Raji (cell line): ENCODE measurements around the gene TECTB.

ENCODE experiments used
- POLR2A ChIP-seq: IDR thresholded peaks from 2 replicates; pipeline ENCODE4 v1.6.1; 2011; ENCODE audit warnings: low read depth, low read length, control low read depth; ENCODE audit not compliant: insufficient read depth

Gene TECTB

GRCh38 chr10:112345743-112346142, 62.5 kb downstream of the TECTB start:
- no peak for TF ChIP-seq POLR2A

DNA sequence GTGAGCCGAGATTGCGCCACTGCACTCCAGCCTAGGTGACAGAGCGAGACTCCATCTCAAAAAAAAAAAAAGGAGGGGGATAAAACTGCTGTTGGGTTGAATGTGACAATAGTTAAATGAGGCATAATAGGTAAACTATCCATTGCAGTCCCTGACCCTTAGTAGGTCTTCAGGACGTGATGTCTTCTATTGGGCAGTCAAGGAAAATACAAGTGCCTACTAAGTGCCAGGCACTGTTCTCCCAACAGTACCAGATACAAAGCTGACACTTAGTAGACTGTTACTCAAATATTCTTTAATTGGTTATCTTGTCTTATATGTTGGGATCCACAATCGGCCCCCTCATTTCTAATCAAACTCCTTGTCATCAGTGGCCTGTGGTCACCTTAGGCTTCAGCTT, 63.6 kb downstream of the TECTB start:
- TF ChIP-seq POLR2A: no peak

DNA sequence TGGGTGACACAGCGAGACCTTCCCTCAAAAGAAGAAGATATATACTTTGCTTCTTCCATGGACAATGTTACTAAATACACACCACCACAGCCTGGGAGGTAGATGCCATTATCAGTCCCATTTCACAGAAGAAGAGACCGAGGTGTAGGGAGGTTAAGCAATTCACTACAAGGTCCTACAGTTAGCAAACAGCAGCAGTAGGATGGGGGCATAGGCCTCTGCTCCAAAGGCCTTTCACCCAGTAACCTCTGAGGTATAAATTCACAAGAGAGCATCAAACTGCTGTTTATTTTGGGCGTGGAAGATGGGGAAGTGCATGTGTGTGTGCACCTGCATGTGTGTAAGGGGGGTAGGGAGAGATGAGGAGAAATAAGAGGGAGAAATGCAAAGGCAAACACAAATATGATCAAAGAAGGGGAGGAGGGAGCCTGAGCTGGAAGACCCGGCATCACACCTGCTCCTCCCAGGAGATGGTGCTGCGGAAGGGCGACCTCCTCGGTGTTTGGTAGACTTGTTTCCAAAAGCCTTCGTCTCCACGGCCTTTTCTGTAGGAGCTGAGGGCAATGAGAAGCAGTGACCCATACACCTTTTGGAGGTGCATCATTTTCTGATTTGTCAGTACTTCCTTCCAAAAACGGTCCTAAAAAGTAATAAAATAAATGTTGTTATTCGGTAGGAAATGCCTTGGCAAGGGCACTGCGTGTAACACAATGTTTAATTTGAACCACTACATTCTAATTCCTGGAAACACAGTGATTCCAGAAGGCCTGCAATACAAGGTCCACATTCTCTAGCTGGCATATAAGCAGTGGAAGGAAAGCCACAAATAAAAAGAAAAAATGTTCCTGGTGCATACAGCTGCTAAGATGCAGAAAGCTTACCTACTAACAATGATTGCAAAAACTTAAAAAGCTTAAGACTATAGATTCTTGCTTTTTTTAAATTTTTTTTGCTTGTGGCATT, 64.8 kb downstream of the TECTB start:
- TF ChIP-seq POLR2A: no peak

DNA sequence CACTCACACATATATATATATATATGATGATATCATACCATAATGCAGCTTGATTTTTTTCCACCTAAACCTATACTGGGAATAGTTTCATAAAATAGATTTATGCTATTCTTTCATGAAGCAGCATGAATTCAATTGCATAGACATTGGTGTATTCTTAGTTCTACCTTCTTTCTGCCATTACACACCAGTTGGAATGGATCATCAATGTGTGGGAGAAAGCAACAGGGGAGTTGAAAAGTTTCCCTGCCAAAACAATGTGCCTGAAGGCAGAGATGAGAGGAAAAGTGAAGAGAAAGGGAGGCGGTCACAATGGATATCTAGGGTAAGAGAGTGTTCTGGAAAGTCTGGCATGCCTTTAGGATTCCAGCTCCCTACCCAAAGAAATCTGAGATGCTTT, 65.6 kb downstream of the TECTB start:
- TF ChIP-seq POLR2A: no peak

DNA sequence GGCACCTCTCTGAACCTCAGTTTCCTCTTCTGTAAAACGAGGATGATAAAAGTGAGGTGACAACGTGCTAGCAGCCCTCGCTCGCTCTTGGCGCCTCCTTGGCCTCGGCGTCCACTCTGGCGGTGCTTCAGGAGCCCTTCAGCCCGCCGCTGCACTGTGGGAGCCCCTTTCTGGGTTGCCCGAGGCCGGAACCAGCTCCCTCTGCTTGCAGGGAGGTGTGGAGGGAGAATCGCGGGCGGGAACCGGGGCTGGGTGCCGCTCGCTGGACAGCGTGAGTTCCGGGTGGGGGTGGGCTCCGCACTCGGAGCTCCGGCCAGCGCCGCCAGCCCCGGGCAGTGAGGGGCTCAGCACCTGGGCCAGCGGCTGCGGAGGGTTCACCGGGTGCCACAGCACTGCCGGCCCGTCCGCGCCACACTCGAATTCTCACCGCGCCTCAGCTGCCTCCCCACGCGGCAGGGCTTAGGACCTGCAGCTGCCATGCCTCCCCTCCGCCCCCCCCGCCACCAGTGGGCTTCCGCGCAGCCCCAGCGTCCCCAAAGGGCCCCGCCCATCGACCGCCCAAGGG, 66.4 kb downstream of the TECTB start:
- no peak for TF ChIP-seq POLR2A

GRCh38 chr10:112351146-112351545, 67.9 kb downstream of the TECTB start:
- no peak for TF ChIP-seq POLR2A

DNA sequence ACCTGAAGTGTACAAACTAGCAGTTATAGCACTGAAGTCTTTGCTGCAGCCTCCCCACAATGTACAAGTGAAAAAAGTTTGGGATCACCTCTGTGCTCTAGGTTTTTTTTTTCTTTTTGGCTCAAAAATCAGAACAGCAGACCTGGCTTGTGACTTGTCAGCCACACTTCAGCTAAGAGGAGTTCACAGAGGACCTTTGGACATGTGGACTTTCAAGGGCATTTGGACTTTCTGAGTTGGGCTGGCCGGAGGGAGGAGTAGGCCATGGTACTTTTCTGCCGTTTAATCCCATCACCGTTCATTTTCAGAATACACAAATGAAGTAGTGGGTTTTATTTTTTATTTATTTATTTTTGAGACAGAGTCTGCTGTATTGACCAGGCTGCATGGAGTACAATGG, 68.8 kb downstream of the TECTB start:
- no peak for TF ChIP-seq POLR2A

DNA sequence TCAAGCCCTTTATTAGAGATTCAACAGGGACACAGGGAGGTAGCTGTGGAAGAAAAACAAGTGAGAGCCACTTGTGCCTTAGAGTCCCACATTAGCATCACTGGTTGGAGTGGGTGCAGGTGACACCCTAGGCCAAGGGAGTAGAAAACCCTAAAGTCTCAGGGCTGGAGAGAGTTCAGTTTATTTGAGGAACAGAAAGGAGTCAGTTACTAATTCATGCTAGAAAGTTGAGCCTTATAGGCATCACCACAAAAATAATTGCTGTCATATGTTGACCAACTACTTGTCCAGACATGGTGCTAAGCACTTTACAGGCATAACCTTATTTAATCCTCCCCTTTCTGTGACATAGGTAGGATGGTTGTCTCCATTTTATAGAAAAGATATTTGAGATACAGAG, 69.8 kb downstream of the TECTB start:
- TF ChIP-seq POLR2A: no peak
